Measurements from ENCODE around the gene MYPOP. TPM values are rescaled to one million over a fixed set of nuclear protein-coding genes. Genes with fewer than 3 reads are reported as not detected.
A peak's percentile ranks its signal among the peaks of the same experiment; 100 is the strongest.

The MYPOP gene
- total RNA-seq, 1 donor: 1.3 TPM

GRCh38 chr19:45919678-45920077, 17.3 kb upstream of the MYPOP start:
- no peaks in the 10 kb centered on the region for H3K9me3 ChIP-seq (ENCODE audit: low read depth, low read length)
- no peak overlapping the region for H3K4me3 ChIP-seq (ENCODE audit: low read length)
- no peaks in the 10 kb centered on the region for H3K4me1 ChIP-seq (ENCODE audit: insufficient read depth, low read length)
- H3K27me3 ChIP-seq (ENCODE audit: insufficient read depth, low read length): no peaks in the 10 kb centered on the region

- H3K4me1 ChIP-seq (ENCODE audit: insufficient read depth, low read length): no peaks in the 10 kb centered on the region
- H3K9me3 ChIP-seq (ENCODE audit: low read depth, low read length): no peaks in the 10 kb centered on the region
- no peak overlapping the region for H3K4me3 ChIP-seq (ENCODE audit: low read length)
- no peaks in the 10 kb centered on the region for H3K27me3 ChIP-seq (ENCODE audit: insufficient read depth, low read length)
These were observed 16.3 kb upstream of the MYPOP start for GRCh38 chr19:45918721-45919120.

- H3K9me3 ChIP-seq (ENCODE audit: low read depth, low read length): no peaks in the 10 kb centered on the region
- no peaks in the 10 kb centered on the region for H3K27me3 ChIP-seq (ENCODE audit: insufficient read depth, low read length)
- H3K4me3 ChIP-seq (ENCODE audit: low read length): no peak overlapping the region
- H3K4me1 ChIP-seq (ENCODE audit: insufficient read depth, low read length): no peaks in the 10 kb centered on the region
These were observed 15.1 kb upstream of the MYPOP start for GRCh38 chr19:45917421-45918091.

DNA sequence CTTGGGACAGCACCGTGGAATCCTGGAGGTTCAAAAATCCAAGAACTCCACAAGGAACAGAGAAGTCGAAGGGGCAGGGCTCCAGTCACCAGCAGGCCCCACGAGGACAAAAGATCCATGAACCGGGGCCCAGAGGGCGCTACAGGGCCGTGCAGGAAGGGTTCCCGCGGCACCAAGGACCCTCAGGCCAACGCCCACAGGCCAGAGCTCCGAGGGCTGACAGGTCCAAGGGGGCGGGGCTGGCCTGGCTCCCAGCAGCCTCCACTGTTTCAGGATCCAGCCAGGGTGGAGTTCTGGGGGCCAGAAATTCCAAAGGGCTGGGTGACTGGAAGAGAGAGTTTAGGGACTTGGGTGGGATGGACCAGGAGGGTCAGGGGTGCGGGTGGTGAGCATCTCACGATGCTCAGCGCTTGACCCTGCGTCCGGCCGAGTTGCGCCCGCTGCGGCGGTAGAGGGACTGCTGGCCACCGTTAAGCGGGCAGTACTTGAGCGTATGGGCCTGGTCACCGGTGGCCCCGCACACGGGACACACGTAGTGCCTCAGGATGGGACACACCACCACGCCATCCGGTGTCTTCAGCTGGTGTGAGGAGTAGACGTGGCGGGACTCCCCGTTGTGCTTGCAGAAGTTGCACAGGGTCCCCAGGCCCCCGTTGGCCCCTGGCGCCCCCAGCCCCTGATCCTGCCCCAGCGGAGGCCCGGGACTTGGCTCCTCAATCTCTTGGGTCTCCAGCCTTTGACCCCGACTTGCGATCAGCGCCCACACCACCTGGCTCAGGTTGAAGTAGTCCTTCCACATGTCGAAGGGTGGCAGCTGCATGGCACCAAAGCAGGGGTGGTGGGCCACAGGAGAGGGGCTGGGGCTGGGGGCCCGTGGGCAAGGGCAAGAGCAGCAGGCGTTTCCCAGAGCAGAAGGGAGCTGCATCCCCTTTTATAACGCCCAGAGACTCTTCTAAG, 11.7 kb upstream of the MYPOP start, which contains the start of gene NANOS2:
NANOS2 (minus strand) TSS at position 905 of the 957 bp plus-strand sequence; CDS start at position 820, 85 bp downstream.
- no peak within 1 kb of the TSS for H3K4me3 ChIP-seq (ENCODE audit: low read length)
- no peaks in the 10 kb centered on the region for H3K27me3 ChIP-seq (ENCODE audit: insufficient read depth, low read length)
- H3K4me1 ChIP-seq (ENCODE audit: insufficient read depth, low read length): no peaks in the 10 kb centered on the region
- H3K9me3 ChIP-seq (ENCODE audit: low read depth, low read length): no peaks in the 10 kb centered on the region

GRCh38 chr19:45911291-45911690, 8.9 kb upstream of the MYPOP start:
- Histone ChIP-seq H3K4me3 (ENCODE audit: low read length) (no peak overlapping the region), H3K4me1 (ENCODE audit: insufficient read depth, low read length) (no peaks in the 10 kb centered on the region), H3K27me3 (ENCODE audit: insufficient read depth, low read length) (no peaks in the 10 kb centered on the region), H3K9me3 (ENCODE audit: low read depth, low read length) (no peaks in the 10 kb centered on the region)

DNA sequence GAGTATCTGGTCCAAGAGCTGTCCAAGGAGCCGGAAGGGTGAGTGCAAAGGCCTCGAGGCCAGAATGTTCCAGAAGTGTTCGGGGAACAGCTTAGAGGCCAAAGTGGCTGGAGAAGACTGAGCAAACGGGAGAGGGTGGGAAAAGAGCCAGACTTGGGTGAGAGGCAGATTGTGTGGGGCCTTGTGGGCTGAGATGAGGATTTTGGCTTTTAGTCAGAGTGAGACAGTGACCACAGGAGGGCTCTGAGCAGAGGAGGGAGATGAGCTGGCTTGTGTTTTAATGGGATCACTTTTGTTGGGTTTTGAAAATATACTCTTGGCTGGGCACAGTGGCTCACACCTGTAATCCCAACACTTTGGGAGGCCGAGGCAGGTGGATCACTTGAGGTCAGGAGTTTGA, 6.5 kb upstream of the MYPOP start:
- no peaks in the 10 kb centered on the region for H3K27me3 ChIP-seq (ENCODE audit: insufficient read depth, low read length)
- H3K4me3 ChIP-seq (ENCODE audit: low read length): no peak overlapping the region
- H3K9me3 ChIP-seq (ENCODE audit: low read depth, low read length): no peaks in the 10 kb centered on the region
- no peaks in the 10 kb centered on the region for H3K4me1 ChIP-seq (ENCODE audit: insufficient read depth, low read length)

DNA sequence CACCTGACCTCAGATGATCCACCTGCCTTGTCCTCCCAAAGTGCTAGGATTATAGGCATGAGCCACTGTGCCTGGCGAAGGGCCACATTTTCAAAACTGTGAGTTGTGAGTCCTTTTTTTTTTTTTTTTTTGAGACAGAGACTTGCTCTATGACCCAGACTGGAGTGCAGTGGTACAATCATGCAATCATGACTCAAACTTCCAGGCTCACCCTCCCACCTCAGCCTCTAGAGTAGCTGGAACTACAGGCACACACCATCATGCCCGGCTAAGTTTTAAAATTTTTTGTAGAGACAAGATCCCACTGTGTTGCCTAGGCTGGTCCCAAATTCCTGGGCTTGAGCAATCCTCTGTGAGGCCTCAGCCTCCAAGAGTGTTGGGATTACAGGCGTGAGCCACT, 3.8 kb upstream of the MYPOP start:
- Histone ChIP-seq H3K4me3 (ENCODE audit: low read length) (no peak overlapping the region), H3K4me1 (ENCODE audit: insufficient read depth, low read length) (peaks cover 11% of the 10 kb centered on the region), H3K27me3 (ENCODE audit: insufficient read depth, low read length) (no peaks in the 10 kb centered on the region), H3K9me3 (ENCODE audit: low read depth, low read length) (no peaks in the 10 kb centered on the region)

DNA sequence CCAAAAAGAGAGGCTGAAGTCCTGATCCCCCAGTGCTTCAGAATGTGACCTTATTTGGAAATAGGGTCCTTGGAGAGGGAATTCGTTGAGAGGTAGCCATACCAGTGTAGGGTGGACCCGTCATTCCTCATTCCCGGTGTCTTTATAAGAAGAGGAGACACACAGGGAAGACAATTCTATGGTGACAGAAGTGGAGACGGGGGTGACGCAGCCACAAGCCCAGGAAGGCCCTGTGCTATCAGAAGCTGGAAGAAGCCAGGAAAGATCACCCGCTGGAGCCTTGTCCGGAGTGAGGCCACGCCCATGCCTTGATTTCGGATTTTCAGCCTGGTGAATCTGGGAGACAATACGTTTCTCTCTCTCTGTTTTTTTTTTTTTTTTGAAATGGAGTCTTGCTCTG, 2.6 kb upstream of the MYPOP start:
- H3K27me3 ChIP-seq (ENCODE audit: insufficient read depth, low read length): no peaks in the 10 kb centered on the region
- no peaks in the 10 kb centered on the region for H3K9me3 ChIP-seq (ENCODE audit: low read depth, low read length)
- peaks cover 18% of the 10 kb centered on the region for H3K4me1 ChIP-seq (ENCODE audit: insufficient read depth, low read length)
- H3K4me3 ChIP-seq (ENCODE audit: low read length): no peak overlapping the region

DNA sequence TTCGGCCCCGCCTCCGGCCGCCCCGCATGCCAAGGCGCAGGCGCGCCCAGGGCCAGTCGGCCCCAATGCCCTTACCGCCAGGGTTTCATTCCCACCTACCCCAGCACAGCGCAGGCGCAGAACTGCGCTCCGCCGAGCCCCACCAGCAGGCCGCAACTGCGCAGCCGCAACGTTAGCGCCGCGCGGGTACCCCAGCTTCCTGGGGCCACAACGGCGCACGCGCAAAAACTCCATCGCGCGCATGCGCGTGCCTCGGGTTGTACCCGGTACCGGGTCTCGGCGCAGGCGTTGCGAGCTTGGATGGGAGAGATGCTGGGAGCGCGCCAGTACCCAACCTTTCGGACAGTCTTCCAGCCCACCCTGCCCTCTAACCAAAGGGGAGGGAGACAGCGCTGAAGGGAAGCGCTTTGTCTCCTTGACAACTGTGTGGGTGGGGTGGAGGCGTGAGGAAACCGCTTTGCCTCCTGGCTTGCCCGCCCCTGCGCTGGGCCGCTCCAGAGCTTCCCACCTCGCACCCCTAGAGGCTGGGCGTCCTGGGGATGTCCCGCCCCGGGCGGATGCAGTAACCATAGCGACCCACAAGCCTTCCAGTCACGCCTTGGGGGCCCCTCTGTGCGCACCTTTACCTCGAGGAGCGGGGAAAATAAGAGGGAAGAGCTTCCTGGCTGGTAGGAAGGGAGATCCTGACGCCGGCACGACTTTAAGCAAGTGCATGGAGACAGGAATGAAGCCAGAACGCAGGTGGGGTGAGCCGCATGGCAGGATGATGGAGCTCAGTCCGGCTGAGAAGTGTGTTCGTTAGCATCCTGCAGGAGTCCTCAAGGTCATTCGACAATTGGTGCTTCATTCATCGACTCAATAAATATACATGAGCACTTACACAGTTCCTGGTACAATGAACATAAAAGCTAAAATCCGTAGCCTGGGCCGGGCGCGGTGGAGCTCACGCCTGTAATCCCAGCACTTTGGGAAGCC, 525 bp upstream of the MYPOP start:
- H3K27me3 ChIP-seq (ENCODE audit: insufficient read depth, low read length): no peaks in the 10 kb centered on the region
- peak overlapping the region; percentile 72 for H3K4me3 ChIP-seq (ENCODE audit: low read length)
- no peaks in the 10 kb centered on the region for H3K9me3 ChIP-seq (ENCODE audit: low read depth, low read length)
- H3K4me1 ChIP-seq (ENCODE audit: insufficient read depth, low read length): peaks cover 18% of the 10 kb centered on the region

DNA sequence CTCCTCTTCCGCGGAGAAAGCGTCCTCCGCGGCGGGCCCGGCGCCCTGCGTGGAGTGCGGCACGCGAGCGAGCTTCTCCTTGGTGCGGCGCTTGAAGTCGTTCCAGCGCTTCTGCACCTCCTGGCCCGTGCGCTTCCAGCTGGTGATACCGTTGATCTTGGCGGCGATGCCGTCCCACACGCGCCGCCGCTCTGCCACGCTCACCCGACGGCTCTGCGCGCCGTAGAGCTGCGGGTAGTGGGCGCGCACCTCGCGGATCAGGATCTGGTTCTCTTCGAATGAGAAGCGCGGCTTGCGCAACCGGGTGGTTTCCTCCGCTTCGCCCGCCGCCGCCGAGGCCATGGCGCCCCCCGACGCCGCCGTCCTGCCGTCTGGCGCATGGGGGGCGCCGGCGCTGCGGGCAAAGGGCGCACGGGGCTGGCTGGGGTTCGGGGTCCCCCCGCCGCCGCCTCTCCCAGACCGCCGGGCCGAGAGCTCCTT, 941 bp downstream of the MYPOP start:
- Histone ChIP-seq H3K9me3 (ENCODE audit: low read depth, low read length) (no peaks in the 10 kb centered on the region), H3K4me3 (ENCODE audit: low read length) (peak overlapping the region; percentile 24), H3K4me1 (ENCODE audit: insufficient read depth, low read length) (peaks cover 25% of the 10 kb centered on the region), H3K27me3 (ENCODE audit: insufficient read depth, low read length) (no peaks in the 10 kb centered on the region)

GRCh38 chr19:45900738-45901431, 1.5 kb downstream of the MYPOP start:
- H3K4me3 ChIP-seq (ENCODE audit: low read length): no peak overlapping the region

GRCh38 chr19:45899919-45900589, 2.4 kb downstream of the MYPOP start:
- Histone ChIP-seq H3K27me3 (ENCODE audit: insufficient read depth, low read length) (no peaks in the 10 kb centered on the region), H3K9me3 (ENCODE audit: low read depth, low read length) (no peaks in the 10 kb centered on the region), H3K4me3 (ENCODE audit: low read length) (no peak overlapping the region), H3K4me1 (ENCODE audit: insufficient read depth, low read length) (peaks cover 25% of the 10 kb centered on the region)

More at GRCh38 chr19:45900738-45901431, 1.5 kb downstream of the MYPOP start:
- peaks cover 25% of the 10 kb centered on the region for H3K4me1 ChIP-seq (ENCODE audit: insufficient read depth, low read length)
- H3K9me3 ChIP-seq (ENCODE audit: low read depth, low read length): no peaks in the 10 kb centered on the region
- no peaks in the 10 kb centered on the region for H3K27me3 ChIP-seq (ENCODE audit: insufficient read depth, low read length)

- Histone ChIP-seq H3K4me1 (ENCODE audit: insufficient read depth, low read length) (peaks cover 25% of the 10 kb centered on the region), H3K9me3 (ENCODE audit: low read depth, low read length) (no peaks in the 10 kb centered on the region), H3K27me3 (ENCODE audit: insufficient read depth, low read length) (no peaks in the 10 kb centered on the region), H3K4me3 (ENCODE audit: low read length) (no peak overlapping the region)
These were observed 3.2 kb downstream of the MYPOP start for GRCh38 chr19:45899253-45899652.
